GM06990 (cell line): ENCODE data around the gene SYN1.

Source experiments
- DNase-seq: peaks from one replicate; pipeline ENCODE4 v3.0.0-alpha.2; 2011; ENCODE audit not compliant: insufficient read length; ENCODE audit errors: extremely low read depth
- H3K27me3 ChIP-seq: replicated peaks from 2 replicates; pipeline ENCODE4 v1.6.0; 2011; ENCODE audit warnings: low read length; ENCODE audit not compliant: control insufficient read depth, insufficient read depth
- H3K36me3 ChIP-seq: 2 replicates; pipeline ENCODE4 v1.5.1; 2011; ENCODE audit warnings: low read length; ENCODE audit not compliant: control insufficient read depth, insufficient read depth
- H3K4me3 ChIP-seq: replicated peaks from 2 replicates; pipeline ENCODE4 v1.5.1; 2011; ENCODE audit warnings: low read depth, mild to moderate bottlenecking, control low read depth, low read length
- CTCF ChIP-seq: IDR thresholded peaks from 2 replicates; pipeline ENCODE4 v1.5.1; 2011; ENCODE audit warnings: low read length, control low read depth, mild to moderate bottlenecking, inconsistent platforms; ENCODE audit not compliant: insufficient read depth, poor library complexity, severe bottlenecking

Gene SYN1

GRCh38 chrX:47597222-47597621 lies 22.4 kb downstream of the SYN1 start:
- no peaks in the 10 kb centered on the region for H3K36me3 ChIP-seq
- H3K27me3 ChIP-seq = no peaks in the 10 kb centered on the region
- no peak overlapping the region for H3K4me3 ChIP-seq
- DNase-seq = no peak
- TF ChIP-seq CTCF = no peak

GRCh38 chrX:47596256-47596655 lies 23.4 kb downstream of the SYN1 start:
- Histone ChIP-seq H3K27me3 (no peaks in the 10 kb centered on the region), H3K4me3 (no peak overlapping the region), H3K36me3 (no peaks in the 10 kb centered on the region)
- no peak for DNase-seq
- no peak for TF ChIP-seq CTCF

- DNase-seq = no peak
- no peak for TF ChIP-seq CTCF
- no peak overlapping the region for H3K4me3 ChIP-seq
- no peaks in the 10 kb centered on the region for H3K27me3 ChIP-seq
- H3K36me3 ChIP-seq = no peaks in the 10 kb centered on the region
Measured at GRCh38 chrX:47595716-47596251, 23.9 kb downstream of the SYN1 start.

- no peak for TF ChIP-seq CTCF
- DNase-seq = no peak
- H3K4me3 ChIP-seq = no peak overlapping the region
Measured at GRCh38 chrX:47593522-47593921, 26.1 kb downstream of the SYN1 start.

GRCh38 chrX:47590984-47591383 lies 28.7 kb downstream of the SYN1 start:
- no peak for DNase-seq
- Histone ChIP-seq H3K36me3 (peaks cover 2% of the 10 kb centered on the region; the same call in 1 of the 2 replicates), H3K27me3 (no peaks in the 10 kb centered on the region; the same call in 1 of the 2 replicates), H3K4me3 (no peak overlapping the region)
- TF ChIP-seq CTCF = no peak

More at GRCh38 chrX:47593522-47593921, 26.1 kb downstream of the SYN1 start:
- no peaks in the 10 kb centered on the region for H3K36me3 ChIP-seq
- no peaks in the 10 kb centered on the region for H3K27me3 ChIP-seq
